Activated naive CD8-positive, alpha-beta T cell (primary cell): ENCODE measurements around the gene HGD.
"Not testable (repeated sequence)": the region's sequence is repeated elsewhere in the genome, so short reads cannot be mapped to it uniquely, and the experiment has no call there.

Experiments
- H3K27ac Mint-ChIP-seq: one replicate; pipeline ENCODE4 v1.8.0; 2021; ENCODE audit warnings: mixed read lengths
- H3K27me3 Mint-ChIP-seq: one replicate; pipeline ENCODE4 v1.8.0; 2021; ENCODE audit warnings: mixed read lengths
- H3K36me3 Mint-ChIP-seq: one replicate; pipeline ENCODE4 v1.8.0; 2021; ENCODE audit warnings: mixed read lengths
- H3K4me1 Mint-ChIP-seq: one replicate; pipeline ENCODE4 v1.8.0; 2021; ENCODE audit warnings: low read depth, mixed read lengths
- H3K4me3 Mint-ChIP-seq: one replicate; pipeline ENCODE4 v1.8.0; 2021; ENCODE audit warnings: mild to moderate bottlenecking, mixed read lengths
- H3K9me3 Mint-ChIP-seq: one replicate; pipeline ENCODE4 v1.8.0; 2021; ENCODE audit warnings: low read depth, mixed read lengths

HGD gene

GRCh38 chr3:120634539-120634938 is 47.5 kb downstream of the HGD start:
- no peaks in the 10 kb centered on the region for H3K27me3 Mint-ChIP-seq
- no peak overlapping the region for H3K4me3 Mint-ChIP-seq
- H3K9me3 Mint-ChIP-seq, result peaks cover 5% of the 10 kb centered on the region
- no peak overlapping the region for H3K27ac Mint-ChIP-seq
- peaks cover 14% of the 10 kb centered on the region for H3K36me3 Mint-ChIP-seq
- H3K4me1 Mint-ChIP-seq, result peaks cover under 1% of the 10 kb centered on the region

- Mint-ChIP-seq H3K9me3 (peaks cover 9% of the 10 kb centered on the region), H3K4me1 (no peaks in the 10 kb centered on the region), H3K27ac (no peak overlapping the region), H3K4me3 (no peak overlapping the region), H3K27me3 (no peaks in the 10 kb centered on the region), H3K36me3 (peaks cover 15% of the 10 kb centered on the region)
These were observed 56.9 kb downstream of the HGD start for GRCh38 chr3:120625159-120625586.

- H3K4me1 Mint-ChIP-seq, result no peaks in the 10 kb centered on the region
- H3K4me3 Mint-ChIP-seq, result no peak overlapping the region
These were observed 58.3 kb downstream of the HGD start for GRCh38 chr3:120623727-120624093.

GRCh38 chr3:120622870-120623726 is 58.9 kb downstream of the HGD start:
- Mint-ChIP-seq H3K4me3 (no peak overlapping the region), H3K4me1 (no peaks in the 10 kb centered on the region), H3K27me3 (no peaks in the 10 kb centered on the region), H3K36me3 (peaks cover 9% of the 10 kb centered on the region), H3K9me3 (peaks cover 9% of the 10 kb centered on the region), H3K27ac (no peak overlapping the region)

More at GRCh38 chr3:120623727-120624093, 58.3 kb downstream of the HGD start:
- Mint-ChIP-seq H3K27ac (no peak overlapping the region), H3K9me3 (peaks cover 9% of the 10 kb centered on the region), H3K36me3 (peaks cover 10% of the 10 kb centered on the region), H3K27me3 (no peaks in the 10 kb centered on the region)

- H3K9me3 Mint-ChIP-seq, result peaks cover 9% of the 10 kb centered on the region
- peaks cover 7% of the 10 kb centered on the region for H3K36me3 Mint-ChIP-seq
- no peaks in the 10 kb centered on the region for H3K27me3 Mint-ChIP-seq
- H3K27ac Mint-ChIP-seq, result no peak overlapping the region
- H3K4me1 Mint-ChIP-seq, result no peaks in the 10 kb centered on the region
- no peak overlapping the region for H3K4me3 Mint-ChIP-seq
These were observed 59.6 kb downstream of the HGD start for GRCh38 chr3:120622457-120622856.

GRCh38 chr3:120616745-120617144 is 65.3 kb downstream of the HGD start:
- H3K27me3 Mint-ChIP-seq, H3K4me1 Mint-ChIP-seq, H3K4me3 Mint-ChIP-seq, H3K9me3 Mint-ChIP-seq, H3K36me3 Mint-ChIP-seq, H3K27ac Mint-ChIP-seq: not testable (repeated sequence)

GRCh38 chr3:120615847-120616609 is 66.0 kb downstream of the HGD start:
- no peaks in the 10 kb centered on the region for H3K4me1 Mint-ChIP-seq
- H3K27ac Mint-ChIP-seq, result no peak overlapping the region
- H3K36me3 Mint-ChIP-seq, result no peaks in the 10 kb centered on the region
- no peaks in the 10 kb centered on the region for H3K9me3 Mint-ChIP-seq
- H3K27me3 Mint-ChIP-seq, result no peaks in the 10 kb centered on the region
- H3K4me3 Mint-ChIP-seq, result no peak overlapping the region

GRCh38 chr3:120614765-120615164 is 67.3 kb downstream of the HGD start:
- no peak overlapping the region for H3K27ac Mint-ChIP-seq

GRCh38 chr3:120608506-120608905 is 73.5 kb downstream of the HGD start:
- Mint-ChIP-seq H3K27ac (no peak overlapping the region), H3K36me3 (peaks cover 3% of the 10 kb centered on the region)

More at GRCh38 chr3:120614765-120615164, 67.3 kb downstream of the HGD start:
- H3K9me3 Mint-ChIP-seq, result no peaks in the 10 kb centered on the region
- H3K4me1 Mint-ChIP-seq, result no peaks in the 10 kb centered on the region
- H3K36me3 Mint-ChIP-seq, result peaks cover 3% of the 10 kb centered on the region
- no peaks in the 10 kb centered on the region for H3K27me3 Mint-ChIP-seq
- no peak overlapping the region for H3K4me3 Mint-ChIP-seq

GRCh38 chr3:120604784-120605183 is 77.3 kb downstream of the HGD start:
- Mint-ChIP-seq H3K9me3 (no peaks in the 10 kb centered on the region), H3K4me1 (peaks cover 8% of the 10 kb centered on the region), H3K36me3 (peaks cover 4% of the 10 kb centered on the region), H3K4me3 (no peak overlapping the region), H3K27ac (no peak overlapping the region), H3K27me3 (no peaks in the 10 kb centered on the region)

More at GRCh38 chr3:120608506-120608905, 73.5 kb downstream of the HGD start:
- Mint-ChIP-seq H3K9me3 (no peaks in the 10 kb centered on the region), H3K27me3 (no peaks in the 10 kb centered on the region), H3K4me3 (no peak overlapping the region), H3K4me1 (no peaks in the 10 kb centered on the region)

- H3K27me3 Mint-ChIP-seq, result no peaks in the 10 kb centered on the region
- H3K4me1 Mint-ChIP-seq, result peaks cover 8% of the 10 kb centered on the region
- H3K36me3 Mint-ChIP-seq, result peaks cover 4% of the 10 kb centered on the region
- H3K27ac Mint-ChIP-seq, result no peak overlapping the region
- no peaks in the 10 kb centered on the region for H3K9me3 Mint-ChIP-seq
- H3K4me3 Mint-ChIP-seq, result no peak overlapping the region
These were observed 77.7 kb downstream of the HGD start for GRCh38 chr3:120604382-120604781.

GRCh38 chr3:120602682-120603081 is 79.4 kb downstream of the HGD start:
- Mint-ChIP-seq H3K36me3 (peaks cover 4% of the 10 kb centered on the region), H3K4me1 (peaks cover 8% of the 10 kb centered on the region), H3K27me3 (no peaks in the 10 kb centered on the region), H3K4me3 (no peak overlapping the region), H3K9me3 (no peaks in the 10 kb centered on the region), H3K27ac (no peak overlapping the region)

GRCh38 chr3:120601554-120601953 is 80.5 kb downstream of the HGD start:
- no peaks in the 10 kb centered on the region for H3K9me3 Mint-ChIP-seq
- no peaks in the 10 kb centered on the region for H3K27me3 Mint-ChIP-seq
- peak overlapping the region; percentile 31 for H3K27ac Mint-ChIP-seq
- H3K4me3 Mint-ChIP-seq, result no peak overlapping the region
- H3K36me3 Mint-ChIP-seq, result peaks cover 4% of the 10 kb centered on the region
- H3K4me1 Mint-ChIP-seq, result peaks cover 8% of the 10 kb centered on the region

GRCh38 chr3:120599211-120599610 is 82.8 kb downstream of the HGD start:
- peaks cover 4% of the 10 kb centered on the region for H3K36me3 Mint-ChIP-seq
- H3K4me3 Mint-ChIP-seq, result no peak overlapping the region
- no peaks in the 10 kb centered on the region for H3K9me3 Mint-ChIP-seq
- H3K27me3 Mint-ChIP-seq, result no peaks in the 10 kb centered on the region
- peaks cover 16% of the 10 kb centered on the region for H3K4me1 Mint-ChIP-seq
- H3K27ac Mint-ChIP-seq, result no peak overlapping the region

GRCh38 chr3:120597445-120598049 is 84.5 kb downstream of the HGD start:
- Mint-ChIP-seq H3K27ac (no peak overlapping the region), H3K36me3 (peaks cover under 1% of the 10 kb centered on the region), H3K4me1 (peaks cover 16% of the 10 kb centered on the region)

More at GRCh38 chr3:120597445-120598049, 84.5 kb downstream of the HGD start:
- Mint-ChIP-seq H3K9me3 (no peaks in the 10 kb centered on the region), H3K4me3 (no peak overlapping the region), H3K27me3 (no peaks in the 10 kb centered on the region)
